WTC11 (cell line): ENCODE data around the gene CYP19A1. TPM values are rescaled to one million over a fixed set of nuclear protein-coding genes. Genes with fewer than 3 reads are reported as not detected.

Experiments
- ATAC-seq: fragments of 200-7000 bp; cut with Tn5 transposase; 2 replicates; pipeline ENCODE4 v1.10.0; 2021; ENCODE audit warnings: mild to moderate bottlenecking, moderate library complexity
- CTCF ChIA-PET: fragments of 300-600 bp; sonication (Branson Sonifier 250); formaldehyde crosslinking; loops from one replicate; lab custom pipeline; 2021; ENCODE audit warnings: antibody characterized with exemption; lab: Charles Lee
- POLR2A ChIA-PET: fragments of 350-600 bp; sonication (Branson Sonifier 250); formaldehyde crosslinking; loops from one replicate; lab custom pipeline; 2021; ENCODE audit warnings: antibody characterized with exemption; lab: Charles Lee
- DNase-seq: peaks from one replicate; pipeline ENCODE4 v3.0.0; 2021; ENCODE audit warnings: low spot score
- H3K27ac Mint-ChIP-seq: 2 replicates; pipeline ENCODE4 v1.8.0; 2021; ENCODE audit warnings: mixed read lengths
- H3K27me3 Mint-ChIP-seq: 2 replicates; pipeline ENCODE4 v1.8.0; 2021; ENCODE audit warnings: low read depth, mild to moderate bottlenecking, moderate library complexity, mixed read lengths
- H3K36me3 Mint-ChIP-seq: 2 replicates; pipeline ENCODE4 v1.8.0; 2021; ENCODE audit warnings: mixed read lengths
- H3K4me1 Mint-ChIP-seq: 2 replicates; pipeline ENCODE4 v1.8.0; 2022; ENCODE audit warnings: mixed read lengths
- H3K4me3 Mint-ChIP-seq: 2 replicates; pipeline ENCODE4 v1.8.0; 2021; ENCODE audit warnings: mild to moderate bottlenecking, moderate library complexity, mixed read lengths
- H3K9me3 Mint-ChIP-seq: 2 replicates; pipeline ENCODE4 v1.8.0; 2021; ENCODE audit warnings: mixed read lengths
- AFF4 ChIP-seq: sonication (generic); formaldehyde crosslinking; IDR thresholded peaks from 2 replicates; pipeline ENCODE4 v1.8.1; 2023; ENCODE audit warnings: mild to moderate bottlenecking, missing genetic modification reagents, borderline replicate concordance
- CDX4 ChIP-seq: fragments of 250-450 bp; sonication (Bioruptor Pico); IDR thresholded peaks from 2 replicates; pipeline ENCODE4 v1.9.0; 2021; ENCODE audit warnings: moderate library complexity, mild to moderate bottlenecking, inconsistent platforms, borderline replicate concordance
- CREB1 ChIP-seq: sonication (generic); formaldehyde crosslinking; IDR thresholded peaks from 2 replicates; pipeline ENCODE4 v1.8.0; 2023; ENCODE audit warnings: mild to moderate bottlenecking, missing genetic modification reagents
- CREM ChIP-seq: sonication (generic); formaldehyde crosslinking; IDR thresholded peaks from 2 replicates; pipeline ENCODE4 v1.8.1; 2022; ENCODE audit warnings: mild to moderate bottlenecking, missing genetic modification reagents, moderate library complexity
- E2F5 ChIP-seq: sonication (generic); formaldehyde crosslinking; IDR thresholded peaks from 2 replicates; pipeline ENCODE4 v1.8.1; 2022; ENCODE audit warnings: mild to moderate bottlenecking, moderate library complexity, missing genetic modification reagents
- EMX1 ChIP-seq: fragments of 250-450 bp; sonication (Bioruptor Pico); IDR thresholded peaks from 2 replicates; pipeline ENCODE4 v1.8.0; 2021; ENCODE audit warnings: mild to moderate bottlenecking
- ETV6 ChIP-seq: sonication (generic); formaldehyde crosslinking; IDR thresholded peaks from 2 replicates; pipeline ENCODE4 v1.8.1; 2022; ENCODE audit warnings: mild to moderate bottlenecking, missing genetic modification reagents
- FOXJ3 ChIP-seq: sonication (generic); formaldehyde crosslinking; IDR thresholded peaks from 2 replicates; pipeline ENCODE4 v1.9.0; 2021; ENCODE audit warnings: missing genetic modification reagents, mild to moderate bottlenecking, borderline replicate concordance
- FOXP4 ChIP-seq: sonication (generic); formaldehyde crosslinking; IDR thresholded peaks from 2 replicates; pipeline ENCODE4 v1.8.0; 2022; ENCODE audit warnings: mild to moderate bottlenecking, missing genetic modification reagents
- JAZF1 ChIP-seq: fragments of 250-450 bp; sonication (Bioruptor Pico); IDR thresholded peaks from 2 replicates; pipeline ENCODE4 v1.9.0; 2021; ENCODE audit warnings: moderate library complexity, mild to moderate bottlenecking, inconsistent platforms
- MXD4 ChIP-seq: fragments of 250-450 bp; sonication (Bioruptor Pico); IDR thresholded peaks from 2 replicates; pipeline ENCODE4 v1.8.0; 2021; ENCODE audit warnings: mild to moderate bottlenecking, moderate library complexity, borderline replicate concordance
- MYBL2 ChIP-seq: sonication (generic); formaldehyde crosslinking; IDR thresholded peaks from 2 replicates; pipeline ENCODE4 v1.8.1; 2023; ENCODE audit warnings: mild to moderate bottlenecking, moderate library complexity, missing genetic modification reagents
- NFE2L1 ChIP-seq: sonication (generic); formaldehyde crosslinking; IDR thresholded peaks from 2 replicates; pipeline ENCODE4 v1.8.1; 2023; ENCODE audit warnings: missing genetic modification reagents
- PRRX2 ChIP-seq: fragments of 250-450 bp; sonication (Bioruptor Pico); IDR thresholded peaks from 2 replicates; pipeline ENCODE4 v1.8.0; 2021; ENCODE audit warnings: mild to moderate bottlenecking
- RORB ChIP-seq: fragments of 250-450 bp; sonication (Bioruptor Pico); IDR thresholded peaks from 2 replicates; pipeline ENCODE4 v1.9.0; 2021; ENCODE audit warnings: mild to moderate bottlenecking
- SMAD4 ChIP-seq: sonication (generic); formaldehyde crosslinking; IDR thresholded peaks from 2 replicates; pipeline ENCODE4 v1.8.0; 2022; ENCODE audit warnings: mild to moderate bottlenecking, missing genetic modification reagents
- SOX15 ChIP-seq: fragments of 250-450 bp; sonication (Bioruptor Pico); IDR thresholded peaks from 2 replicates; pipeline ENCODE4 v1.9.0; 2021; ENCODE audit warnings: mild to moderate bottlenecking
- SP1 ChIP-seq: sonication (generic); formaldehyde crosslinking; conservative IDR thresholded peaks from 2 replicates; pipeline ENCODE4 v1.8.1; 2022; ENCODE audit warnings: missing genetic modification reagents
- STAT6 ChIP-seq: sonication (generic); formaldehyde crosslinking; conservative IDR thresholded peaks from 2 replicates; pipeline ENCODE4 v1.8.1; 2023; ENCODE audit warnings: mild to moderate bottlenecking, low read depth, missing genetic modification reagents, moderate library complexity
- TEAD1 ChIP-seq: sonication (generic); formaldehyde crosslinking; IDR thresholded peaks from 2 replicates; pipeline ENCODE4 v1.8.0; 2022; ENCODE audit warnings: mild to moderate bottlenecking, missing genetic modification reagents
- ZNF281 ChIP-seq: sonication (generic); formaldehyde crosslinking; IDR thresholded peaks from 2 replicates; pipeline ENCODE4 v1.8.0; 2023; ENCODE audit warnings: mild to moderate bottlenecking, missing genetic modification reagents
- total RNA-seq: library from RNA; stranded (reverse); gene quantifications from 3 replicates; pipeline ENCODE4 v1.2.3, GENCODE V29; 2021

The CYP19A1 gene
- total RNA-seq, 1 experiment from 2014 or later, result not detected

- TF ChIP-seq MXD4, result no peak
These were observed 98.3 kb downstream of the CYP19A1 start (continued) for GRCh38 chr15:51240066-51240465.

- H3K9me3 Mint-ChIP-seq, result no peaks in the 10 kb centered on the region
- H3K36me3 Mint-ChIP-seq, result no peaks in the 10 kb centered on the region
- no peak overlapping the region for H3K27ac Mint-ChIP-seq
- DNase-seq (no peak), ATAC-seq (no peak)
- H3K27me3 Mint-ChIP-seq, result peaks cover 2% of the 10 kb centered on the region; the same call in 1 of the 2 replicates
- peaks cover 63% of the 10 kb centered on the region for H3K4me1 Mint-ChIP-seq
- no peak for TF ChIP-seq ZNF281 (CRISPR knock-in tag)
- no peak for TF ChIP-seq NFE2L1 (CRISPR knock-in tag)
- TF ChIP-seq AFF4 (CRISPR knock-in tag), result no peak
- TF ChIP-seq CREM (CRISPR knock-in tag), result no peak
- TF ChIP-seq MYBL2 (CRISPR knock-in tag), result no peak
- TF ChIP-seq SOX15 (CRISPR knock-in tag), result no peak
- TF ChIP-seq CREB1 (CRISPR knock-in tag), result no peak
- TF ChIP-seq, all 79 proteins: peak for 0
- POLR2A ChIA-PET, result no interaction called here
- H3K4me3 Mint-ChIP-seq, result no peak overlapping the region
- CTCF ChIA-PET, result interaction anchor here (3.8 kb wide), 1 partner anchor 8 kb away, joined by 21 read pairs; no protein-coding TSS in a partner anchor
These were observed 100.6 kb downstream of the CYP19A1 start for GRCh38 chr15:51237816-51238215.

- ATAC-seq (peak; percentile 64), DNase-seq (no peak)
- ChIA-PET CTCF (interaction anchor here (0.6 to 1.8 kb wide), 7 partner anchors 42 to 302 kb away, joined by 3 to 7 read pairs (median 4); no protein-coding TSS in a partner anchor), POLR2A (no interaction called here)
- Mint-ChIP-seq H3K9me3 (no peaks in the 10 kb centered on the region), H3K36me3 (no peaks in the 10 kb centered on the region), H3K4me1 (peaks cover 41% of the 10 kb centered on the region), H3K27me3 (no peaks in the 10 kb centered on the region), H3K27ac (peak overlapping the region; percentile 26; the same call in 1 of the 2 replicates), H3K4me3 (no peak overlapping the region)
- no peak for TF ChIP-seq SP1
- no peak for TF ChIP-seq FOXP4 (CRISPR knock-in tag)
- TF ChIP-seq CDX4 (CRISPR knock-in tag), result no peak
- no peak for TF ChIP-seq RORB
- TF ChIP-seq STAT6 (CRISPR knock-in tag), result no peak
- TF ChIP-seq MYBL2 (CRISPR knock-in tag), result no peak
- TF ChIP-seq JAZF1 (CRISPR knock-in tag), result no peak
- TF ChIP-seq ETV6 (CRISPR knock-in tag), result no peak
- TF ChIP-seq TEAD1, result no peak
- TF ChIP-seq SMAD4 (CRISPR knock-in tag), result no peak
- no peak for TF ChIP-seq PRRX2 (CRISPR knock-in tag)
- TF ChIP-seq EMX1 (CRISPR knock-in tag), result no peak
- no peak for TF ChIP-seq E2F5 (CRISPR knock-in tag)
- no peak for TF ChIP-seq FOXJ3
These were observed 104.0 kb downstream of the CYP19A1 start for GRCh38 chr15:51234176-51234927.
